ENCODE data around the gene ZNF142. TPM values are rescaled to one million over a fixed set of nuclear protein-coding genes. Genes with fewer than 3 reads are reported as not detected.
A peak's percentile ranks its signal among the peaks of the same experiment; 100 is the strongest.

ZNF142 gene
- polyA plus RNA-seq, 3 donors from 2014 or later, result 2.8 to 18.2 TPM; not detected in 1

DNA sequence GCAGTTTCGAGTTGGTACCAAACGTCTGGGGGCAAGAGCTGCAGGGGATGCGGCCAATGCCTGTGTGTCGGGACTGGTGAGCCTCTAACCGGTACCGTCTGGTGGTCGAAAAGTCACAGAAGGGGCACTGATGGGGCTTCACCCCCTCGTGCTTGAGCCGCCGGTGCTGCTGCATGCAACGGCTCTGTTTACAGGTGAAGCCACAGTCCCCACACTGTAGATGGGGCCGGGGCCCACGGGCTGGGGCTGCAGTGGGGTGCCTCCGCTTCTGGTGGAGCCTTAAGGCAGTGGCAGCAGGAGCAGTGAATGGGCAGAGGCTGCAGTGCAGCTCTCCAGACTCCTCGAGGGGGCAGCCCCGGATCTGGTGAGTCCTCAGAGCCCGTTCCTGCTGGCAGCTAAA is 16.6 kb downstream of the ZNF142 start:
- DNase-seq, result no peak
- Mint-ChIP-seq H3K9me3 (no peaks in the 10 kb centered on the region), H3K27me3 (ENCODE audit: low read depth in 3 of 3) (peaks cover 0 to 2% (median 0%) of the 10 kb centered on the region in 3 donors), H3K4me3 (no peak overlapping the region), H3K27ac (no peak overlapping the region), H3K4me1 (peaks cover 1 to 4% of the 10 kb centered on the region in 2 donors), H3K36me3 (peaks cover 3 to 34% (median 13%) of the 10 kb centered on the region in 3 donors)

GRCh38 chr2:218642121-218642656 is 17.2 kb downstream of the ZNF142 start:
- no peak for DNase-seq
- Mint-ChIP-seq H3K27ac (peak overlapping the region in 1 of 6 donors; percentile 10), H3K27me3 (ENCODE audit: low read depth in 3 of 3) (peaks cover 0 to 2% (median 0%) of the 10 kb centered on the region in 3 donors), H3K36me3 (peaks cover 8 to 40% (median 18%) of the 10 kb centered on the region in 3 donors), H3K9me3 (no peaks in the 10 kb centered on the region), H3K4me1 (no peaks in the 10 kb centered on the region), H3K4me3 (no peak overlapping the region)

DNA sequence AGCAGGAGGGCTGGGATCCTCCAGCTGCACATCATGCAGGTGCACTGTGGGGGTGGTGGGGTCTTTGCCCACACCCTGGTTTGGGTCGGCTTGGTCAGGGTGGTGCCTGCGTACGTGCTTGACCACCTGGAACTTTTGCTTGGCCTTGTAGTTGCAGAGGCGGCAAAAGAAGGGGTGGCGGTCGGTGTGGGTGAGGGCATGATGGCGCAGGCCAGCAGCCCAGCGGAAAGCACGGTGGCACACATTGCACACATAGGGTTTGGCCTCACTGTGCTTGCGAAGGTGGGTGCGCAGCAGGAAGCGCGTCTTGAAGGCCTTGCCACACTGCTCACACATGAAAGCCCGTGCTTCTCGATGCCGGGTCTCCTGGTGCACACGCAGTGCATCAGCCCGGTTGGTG is 21.1 kb downstream of the ZNF142 start:
- DNase-seq, result no peak
- no peaks in the 10 kb centered on the region for H3K9me3 Mint-ChIP-seq
- H3K4me3 Mint-ChIP-seq, result no peak overlapping the region
- H3K36me3 Mint-ChIP-seq, result peaks cover 8 to 48% (median 27%) of the 10 kb centered on the region in 3 donors
- peaks cover 0 to 2% (median 2%) of the 10 kb centered on the region in 3 donors for H3K27me3 Mint-ChIP-seq (ENCODE audit: low read depth in 3 of 3)
- no peaks in the 10 kb centered on the region for H3K4me1 Mint-ChIP-seq
- no peak overlapping the region for H3K27ac Mint-ChIP-seq

DNA sequence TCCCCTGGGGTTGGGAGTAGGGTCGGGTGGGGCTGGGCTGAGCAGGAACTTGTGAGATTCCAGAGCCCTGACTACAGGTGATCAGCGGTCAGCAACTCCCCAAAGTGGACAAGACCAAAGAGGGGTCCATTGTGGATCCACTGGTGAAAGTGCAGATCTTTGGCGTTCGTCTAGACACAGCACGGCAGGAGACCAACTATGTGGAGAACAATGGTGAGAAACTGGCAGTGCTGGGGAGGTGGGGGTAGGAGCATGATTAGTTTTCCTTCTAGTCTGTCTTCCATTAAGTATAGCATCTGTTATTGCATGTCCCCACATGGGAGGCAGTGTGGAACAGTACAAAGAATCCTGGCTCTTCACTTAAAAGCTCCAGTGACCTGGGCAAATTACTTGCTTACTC is 23.7 kb downstream of the ZNF142 start:
- Mint-ChIP-seq H3K4me1 (no peaks in the 10 kb centered on the region), H3K27me3 (ENCODE audit: low read depth in 3 of 3) (peaks cover 0 to 2% (median 2%) of the 10 kb centered on the region in 3 donors), H3K27ac (peak overlapping the region in 1 of 6 donors; percentile 5), H3K36me3 (peaks cover 8 to 52% (median 27%) of the 10 kb centered on the region in 3 donors), H3K9me3 (no peaks in the 10 kb centered on the region), H3K4me3 (no peak overlapping the region)
- DNase-seq, result no peak

DNA sequence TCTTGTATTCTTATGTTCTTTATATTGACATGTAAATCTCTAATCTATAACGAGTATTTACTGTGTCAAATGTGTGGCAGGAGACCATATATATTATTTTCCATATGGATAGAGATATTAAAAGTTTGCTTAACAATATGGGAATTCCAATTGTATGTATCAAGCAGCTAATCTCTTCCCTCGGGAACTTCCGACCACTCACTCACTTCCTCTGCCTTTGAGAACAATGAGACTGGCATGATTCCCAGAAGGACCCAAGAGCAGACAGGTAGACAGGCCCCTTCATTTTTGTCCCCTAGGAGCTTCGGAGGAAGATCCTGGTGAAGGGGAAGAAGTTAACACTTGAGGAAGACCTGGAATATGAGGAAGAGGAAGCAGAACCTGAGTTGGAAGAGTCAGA is 27.6 kb downstream of the ZNF142 start:
- Mint-ChIP-seq H3K9me3 (no peaks in the 10 kb centered on the region), H3K4me3 (no peak overlapping the region), H3K27me3 (ENCODE audit: low read depth in 3 of 3) (peaks cover 0 to 4% (median 2%) of the 10 kb centered on the region in 3 donors), H3K4me1 (no peaks in the 10 kb centered on the region), H3K27ac (no peak overlapping the region), H3K36me3 (peaks cover 0 to 24% (median 16%) of the 10 kb centered on the region in 3 donors)
- DNase-seq, result no peak

- DNase-seq, result no peak
- Mint-ChIP-seq H3K27ac (no peak overlapping the region), H3K36me3 (peaks cover 0 to 3% (median 0%) of the 10 kb centered on the region in 3 donors), H3K9me3 (no peaks in the 10 kb centered on the region), H3K27me3 (ENCODE audit: low read depth in 3 of 3) (peaks cover 0 to 6% (median 2%) of the 10 kb centered on the region in 3 donors), H3K4me1 (no peaks in the 10 kb centered on the region), H3K4me3 (no peak overlapping the region)
These were observed 31.5 kb downstream of the ZNF142 start for GRCh38 chr2:218627939-218628338.

GRCh38 chr2:218626369-218626768 is 33.1 kb downstream of the ZNF142 start:
- no peak for DNase-seq
- Mint-ChIP-seq H3K4me1 (no peaks in the 10 kb centered on the region), H3K27me3 (ENCODE audit: low read depth in 3 of 3) (peaks cover 0 to 4% (median 2%) of the 10 kb centered on the region in 3 donors), H3K27ac (no peak overlapping the region), H3K36me3 (no peaks in the 10 kb centered on the region), H3K9me3 (no peaks in the 10 kb centered on the region), H3K4me3 (no peak overlapping the region)

DNA sequence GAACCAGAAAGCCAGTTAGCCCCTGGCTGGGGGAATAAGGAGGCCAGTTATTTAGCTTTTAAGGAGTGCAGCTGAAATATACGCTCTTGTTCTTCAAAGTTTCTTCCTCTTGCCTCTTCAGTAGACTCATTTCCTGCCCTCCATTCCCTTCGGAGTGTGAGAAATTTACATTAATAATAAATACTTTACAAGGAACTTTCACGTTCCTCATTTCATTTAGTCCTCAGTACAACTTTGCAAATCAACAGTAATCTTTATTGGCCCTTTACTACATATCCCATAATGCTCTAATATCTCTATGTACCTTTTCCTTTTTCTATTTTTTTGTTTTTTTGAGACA is 36.1 kb downstream of the ZNF142 start:
- DNase-seq, result no peak
- H3K9me3 Mint-ChIP-seq, result no peaks in the 10 kb centered on the region
- H3K27ac Mint-ChIP-seq, result no peak overlapping the region
- peaks cover 0 to 5% (median 2%) of the 10 kb centered on the region in 3 donors for H3K27me3 Mint-ChIP-seq (ENCODE audit: low read depth in 3 of 3)
- no peaks in the 10 kb centered on the region for H3K36me3 Mint-ChIP-seq
- H3K4me1 Mint-ChIP-seq, result no peaks in the 10 kb centered on the region
- no peak overlapping the region for H3K4me3 Mint-ChIP-seq

GRCh38 chr2:218622606-218623365 is 36.6 kb downstream of the ZNF142 start:
- no peak for DNase-seq
- no peak overlapping the region for H3K4me3 Mint-ChIP-seq
- H3K27ac Mint-ChIP-seq, result no peak overlapping the region
- no peaks in the 10 kb centered on the region for H3K4me1 Mint-ChIP-seq
- no peaks in the 10 kb centered on the region for H3K36me3 Mint-ChIP-seq
- H3K9me3 Mint-ChIP-seq, result no peaks in the 10 kb centered on the region
- H3K27me3 Mint-ChIP-seq (ENCODE audit: low read depth in 3 of 3), result peaks cover 0 to 6% (median 2%) of the 10 kb centered on the region in 3 donors

GRCh38 chr2:218621007-218621406 is 38.4 kb downstream of the ZNF142 start:
- peaks cover under 1 to 6% (median 2%) of the 10 kb centered on the region in 3 donors for H3K27me3 Mint-ChIP-seq (ENCODE audit: low read depth in 3 of 3)

GRCh38 chr2:218618102-218618860 is 41.1 kb downstream of the ZNF142 start:
- Mint-ChIP-seq H3K36me3 (no peaks in the 10 kb centered on the region), H3K9me3 (no peaks in the 10 kb centered on the region), H3K4me1 (no peaks in the 10 kb centered on the region), H3K27me3 (ENCODE audit: low read depth in 3 of 3) (peaks cover 1 to 4% (median 2%) of the 10 kb centered on the region in 3 donors), H3K4me3 (no peak overlapping the region), H3K27ac (no peak overlapping the region)
- no peak for DNase-seq

More at GRCh38 chr2:218621007-218621406, 38.4 kb downstream of the ZNF142 start:
- Mint-ChIP-seq H3K4me1 (no peaks in the 10 kb centered on the region), H3K9me3 (no peaks in the 10 kb centered on the region), H3K27ac (no peak overlapping the region), H3K36me3 (no peaks in the 10 kb centered on the region), H3K4me3 (no peak overlapping the region)
- DNase-seq, result no peak

- no peaks in the 10 kb centered on the region for H3K36me3 Mint-ChIP-seq
- no peak overlapping the region for H3K4me3 Mint-ChIP-seq
- no peaks in the 10 kb centered on the region for H3K4me1 Mint-ChIP-seq
- DNase-seq, result no peak
- peaks cover 1 to 4% (median 2%) of the 10 kb centered on the region in 3 donors for H3K27me3 Mint-ChIP-seq (ENCODE audit: low read depth in 3 of 3)
- no peaks in the 10 kb centered on the region for H3K9me3 Mint-ChIP-seq
- H3K27ac Mint-ChIP-seq, result no peak overlapping the region
These were observed 43.5 kb downstream of the ZNF142 start for GRCh38 chr2:218615868-218616315.

- no peak for DNase-seq
- Mint-ChIP-seq H3K4me1 (no peaks in the 10 kb centered on the region), H3K4me3 (no peak within 1 kb of the TSS), H3K27me3 (ENCODE audit: low read depth in 3 of 3) (peaks cover 0 to 3% (median 0%) of the 10 kb centered on the region in 3 donors), H3K9me3 (no peaks in the 10 kb centered on the region), H3K36me3 (no peaks in the 10 kb centered on the region), H3K27ac (no peak within 1 kb of the TSS)
These were observed 51.8 kb downstream of the ZNF142 start, which contains the start of gene PLCD4 for GRCh38 chr2:218607436-218608115. Gene PLCD4, plus strand, starts transcription at chr2:218607899. Its CDS starts 7,841 bp downstream, at chr2:218615740.
